PC-9 (cell line): Measurements from ENCODE around the gene TSPAN14. TPM values are rescaled to one million over a fixed set of nuclear protein-coding genes. Genes with fewer than 3 reads are reported as not detected.
A peak's percentile ranks its signal among the peaks of the same experiment; 100 is the strongest.

Experiments
- BruUV-seq: library from RNA; stranded (reverse); fragments of 400-500 nt; replicated peaks from 2 replicates; lab custom pipeline; 2021; lab: Mats Ljungman, UMichigan
- CTCF ChIA-PET: fragments of 300-600 bp; sonication (Branson Sonifier 250); formaldehyde crosslinking; loops from one replicate; lab custom pipeline; 2022; ENCODE audit warnings: antibody characterized with exemption; lab: Charles Lee
- POLR2A ChIA-PET: fragments of 300-600 bp; sonication (Branson Sonifier 250); formaldehyde crosslinking; loops from one replicate; lab custom pipeline; 2022; ENCODE audit warnings: antibody characterized with exemption; ENCODE audit not compliant: unreplicated experiment; lab: Charles Lee
- DNase-seq, 2 experiments: peaks; one replicate each; pipeline versions ENCODE4 v3.0.0 to v3.0.0-alpha.2; 2015 to 2022; ENCODE audit warnings: mixed read lengths in 1 of 2
- H2AFZ ChIP-seq: fragments of 200-600 bp; sonication (generic); 2 replicates; pipeline ENCODE4 v1.8.1; 2017; ENCODE audit warnings: antibody characterized with exemption
- H3F3A ChIP-seq: fragments of 200-600 bp; sonication (generic); 2 replicates; pipeline ENCODE4 v1.8.1; 2017; ENCODE audit warnings: antibody characterized with exemption, mild to moderate bottlenecking, low read depth; ENCODE audit not compliant: insufficient read depth
- H3K27ac ChIP-seq: fragments of 200-600 bp; sonication (generic); 2 replicates; pipeline ENCODE4 v1.6.1; 2016; ENCODE audit warnings: mixed run types
- H3K27me3 ChIP-seq: fragments of 200-600 bp; sonication (generic); 2 replicates; pipeline ENCODE4 v1.6.1; 2016; ENCODE audit warnings: low read depth, mixed run types; ENCODE audit not compliant: insufficient read depth
- H3K36me3 ChIP-seq: fragments of 200-600 bp; sonication (generic); 2 replicates; pipeline ENCODE4 v1.6.1; 2016; ENCODE audit warnings: low read depth, mixed run types
- H3K4me1 ChIP-seq: fragments of 200-600 bp; sonication (generic); replicated peaks from 2 replicates; pipeline ENCODE4 v1.6.1; 2016; ENCODE audit warnings: mixed run types; ENCODE audit not compliant: insufficient read depth
- H3K4me2 ChIP-seq: fragments of 200-600 bp; sonication (generic); 2 replicates; pipeline ENCODE4 v1.6.1; 2017; ENCODE audit warnings: mixed run types
- H3K4me3 ChIP-seq: fragments of 200-600 bp; sonication (generic); 2 replicates; pipeline ENCODE4 v1.6.1; 2016; ENCODE audit warnings: mixed run types
- H3K79me2 ChIP-seq: fragments of 200-600 bp; sonication (generic); 2 replicates; pipeline ENCODE4 v1.6.1; 2017; ENCODE audit warnings: low read depth, mixed run types
- H3K9me2 ChIP-seq: fragments of 200-600 bp; sonication (generic); 2 replicates; pipeline ENCODE4 v1.8.1; 2017; ENCODE audit warnings: mild to moderate bottlenecking; ENCODE audit not compliant: insufficient read depth
- H3K9me3 ChIP-seq: fragments of 200-600 bp; sonication (generic); 2 replicates; pipeline ENCODE4 v1.8.1; 2016; ENCODE audit warnings: low read depth; ENCODE audit not compliant: insufficient read depth
- H4K20me1 ChIP-seq: fragments of 200-600 bp; sonication (generic); 2 replicates; pipeline ENCODE4 v1.8.1; 2017; ENCODE audit not compliant: insufficient read depth
- EZH2 ChIP-seq: fragments of 200-600 bp; sonication (generic); IDR thresholded peaks from 2 replicates; pipeline ENCODE4 v1.8.0; 2017; ENCODE audit warnings: antibody characterized with exemption, low read depth
- intact Hi-C: fragments of 100-400 bp; cut with micrococcal nuclease; formaldehyde crosslinking; loops from one replicate; pipeline ENCODE4 v1.10.0; 2022; ENCODE audit not compliant: unreplicated experiment
- total RNA-seq: library from RNA; stranded (reverse); gene quantifications from 2 replicates; pipeline ENCODE4 v1.2.3, GENCODE V29; 2021
- TF ChIP-seq, protein P1 (sequence below): fragments of 200-600 bp; sonication (generic); conservative IDR thresholded peaks from 2 replicates; pipeline ENCODE4 v1.6.1; 2017; ENCODE audit warnings: mixed run types, antibody characterized with exemption, mild to moderate bottlenecking, moderate library complexity

Gene TSPAN14
- total RNA-seq, 1 experiment from 2014 or later: 135 TPM

DNA sequence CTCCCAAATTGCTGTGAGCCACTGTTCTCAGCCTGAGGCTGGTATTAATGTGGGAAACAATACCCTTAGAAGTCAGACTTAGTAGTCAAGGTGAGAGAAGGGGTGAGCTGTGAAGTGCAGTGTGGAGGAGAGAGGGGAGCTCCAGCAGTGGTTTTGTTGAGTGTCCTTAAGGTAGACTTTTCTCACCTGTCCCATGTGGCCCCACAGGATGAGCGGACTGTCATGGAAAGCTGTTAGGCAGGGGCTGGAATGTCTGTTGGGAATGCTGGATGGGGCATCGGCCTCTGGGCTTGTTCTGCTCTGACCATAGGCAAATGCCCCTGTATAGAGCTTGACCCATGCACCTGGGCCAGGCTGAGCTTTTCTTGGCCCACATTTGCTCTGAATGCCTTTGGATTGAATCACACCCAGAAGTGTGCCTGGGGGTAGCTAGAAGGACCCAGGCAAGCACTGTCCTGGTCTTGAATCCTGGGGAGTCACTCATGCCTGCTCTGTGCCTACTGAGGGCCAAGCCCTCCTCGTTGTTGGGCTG, 47.3 kb downstream of the TSPAN14 start:
- TSS peak; percentile 8 for BruUV-seq
- H3K4me1 ChIP-seq: peaks cover 98% of the 10 kb centered on the region

DNA sequence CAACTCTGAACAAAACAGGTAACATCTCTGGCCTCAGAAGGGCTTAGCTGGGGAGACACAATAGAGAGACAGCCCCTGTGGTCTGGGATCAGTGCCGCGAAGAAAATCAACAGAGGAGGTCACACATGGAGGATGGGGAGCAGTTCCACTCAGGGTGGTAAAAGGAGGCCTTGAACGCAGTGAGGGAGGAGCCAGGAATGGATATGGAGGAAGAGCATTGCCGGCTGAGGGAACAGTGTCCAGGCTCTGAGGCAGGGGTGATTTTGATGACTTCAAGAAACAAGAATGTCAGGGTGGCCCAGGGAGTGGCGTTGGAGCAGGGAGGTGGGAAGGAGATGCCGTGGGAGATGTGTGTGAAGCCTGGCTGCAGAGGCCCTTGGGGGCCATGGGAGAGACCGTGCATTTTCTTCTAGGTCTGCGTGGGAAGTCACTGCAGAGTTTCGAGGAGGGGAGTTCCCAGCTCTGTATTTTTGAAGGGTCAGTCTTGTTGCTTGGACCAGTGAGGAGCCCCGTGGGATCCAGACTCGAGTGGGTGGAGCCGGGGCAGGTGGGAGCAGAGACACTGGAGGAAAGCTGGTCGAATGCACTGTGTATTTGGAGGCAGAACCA, 47.9 kb downstream of the TSPAN14 start:
- DNase-seq: peak; percentile 78 to 87
- Histone ChIP-seq H3K27me3 (no peaks in the 10 kb centered on the region), H3K27ac (peak overlapping the region; percentile 99), H3K9me3 (no peaks in the 10 kb centered on the region), H3K9me2 (no peaks in the 10 kb centered on the region), H4K20me1 (no peaks in the 10 kb centered on the region), H3K36me3 (peaks cover 20% of the 10 kb centered on the region), H3K79me2 (peaks cover 84% of the 10 kb centered on the region), H3K4me1 (peaks cover 98% of the 10 kb centered on the region), H3K4me2 (peak overlapping the region; percentile 80), H3F3A (peaks cover 98% of the 10 kb centered on the region), H3K4me3 (peak overlapping the region; percentile 36; the same call in 1 of the 2 replicates), H2AFZ (no peak overlapping the region)
- intact Hi-C loops: loop anchor here (1.0 kb wide), 2 partner anchors 31 to 94 kb away; partner anchors contain the start of gene PRXL2A
- TF ChIP-seq EZH2: no peak
- TF ChIP-seq, protein P1, sequence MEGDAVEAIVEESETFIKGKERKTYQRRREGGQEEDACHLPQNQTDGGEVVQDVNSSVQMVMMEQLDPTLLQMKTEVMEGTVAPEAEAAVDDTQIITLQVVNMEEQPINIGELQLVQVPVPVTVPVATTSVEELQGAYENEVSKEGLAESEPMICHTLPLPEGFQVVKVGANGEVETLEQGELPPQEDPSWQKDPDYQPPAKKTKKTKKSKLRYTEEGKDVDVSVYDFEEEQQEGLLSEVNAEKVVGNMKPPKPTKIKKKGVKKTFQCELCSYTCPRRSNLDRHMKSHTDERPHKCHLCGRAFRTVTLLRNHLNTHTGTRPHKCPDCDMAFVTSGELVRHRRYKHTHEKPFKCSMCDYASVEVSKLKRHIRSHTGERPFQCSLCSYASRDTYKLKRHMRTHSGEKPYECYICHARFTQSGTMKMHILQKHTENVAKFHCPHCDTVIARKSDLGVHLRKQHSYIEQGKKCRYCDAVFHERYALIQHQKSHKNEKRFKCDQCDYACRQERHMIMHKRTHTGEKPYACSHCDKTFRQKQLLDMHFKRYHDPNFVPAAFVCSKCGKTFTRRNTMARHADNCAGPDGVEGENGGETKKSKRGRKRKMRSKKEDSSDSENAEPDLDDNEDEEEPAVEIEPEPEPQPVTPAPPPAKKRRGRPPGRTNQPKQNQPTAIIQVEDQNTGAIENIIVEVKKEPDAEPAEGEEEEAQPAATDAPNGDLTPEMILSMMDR: no peak
- ChIA-PET POLR2A (interaction anchor here (0.5 to 1.1 kb wide), 7 partner anchors 25 to 422 kb away, joined by 3 to 12 read pairs (median 5); partner anchors contain the start of gene PRXL2A), CTCF (interaction anchor here (0.6 kb wide), 1 partner anchor 41 kb away, joined by 3 read pairs; no protein-coding TSS in a partner anchor)
- no TSS peak for BruUV-seq

More for the DNA sequence above, 47.3 kb downstream of the TSPAN14 start:
- Histone ChIP-seq H3K4me3 (peak overlapping the region; percentile 36; the same call in 1 of the 2 replicates), H3K79me2 (peaks cover 84% of the 10 kb centered on the region), H3K4me2 (peak overlapping the region; percentile 80), H3K9me3 (no peaks in the 10 kb centered on the region), H3K9me2 (no peaks in the 10 kb centered on the region), H4K20me1 (no peaks in the 10 kb centered on the region), H3F3A (peaks cover 98% of the 10 kb centered on the region), H3K27me3 (no peaks in the 10 kb centered on the region), H3K36me3 (peaks cover 23% of the 10 kb centered on the region), H3K27ac (peak overlapping the region; percentile 99), H2AFZ (no peak overlapping the region)
- peak; percentile 81 to 90 for DNase-seq
- CTCF ChIA-PET: interaction anchor here (0.6 kb wide), 2 partner anchors 35 to 40 kb away, joined by 3 to 6 read pairs; no protein-coding TSS in a partner anchor
- TF ChIP-seq, protein P1: no peak
- TF ChIP-seq EZH2: no peak
- POLR2A ChIA-PET: interaction anchor here (0.5 to 1.1 kb wide), 7 partner anchors 25 to 421 kb away, joined by 3 to 12 read pairs (median 5); partner anchors contain the start of gene PRXL2A
- intact Hi-C loops: loop anchor here (1.0 kb wide), 1 partner anchor 93 kb away; the partner anchor contains the start of gene PRXL2A
